T-helper 1 cell treated with Interleukin-12 subunit alpha and Interleukin-12 subunit beta and Interleukin-4 antibody, amounts not matched to agents 30 ng/mL and 1 ng/mL, for 36 hours (primary cell): Measurements from ENCODE around the gene GXYLT1. TPM values are rescaled to one million over a fixed set of nuclear protein-coding genes. Genes with fewer than 3 reads are reported as not detected.
"Not testable (repeated sequence)": the region's sequence is repeated elsewhere in the genome, so short reads cannot be mapped to it uniquely, and the experiment has no call there.

Experiments
- intact Hi-C: fragments of 100-400 bp; cut with micrococcal nuclease; formaldehyde crosslinking; loops from one replicate; pipeline ENCODE4 v1.15.1; 2024
- total RNA-seq: library from RNA; stranded (reverse); gene quantifications from 2 replicates; pipeline ENCODE4 v1.2.3, GENCODE V29; 2022

The GXYLT1 gene, protein sequence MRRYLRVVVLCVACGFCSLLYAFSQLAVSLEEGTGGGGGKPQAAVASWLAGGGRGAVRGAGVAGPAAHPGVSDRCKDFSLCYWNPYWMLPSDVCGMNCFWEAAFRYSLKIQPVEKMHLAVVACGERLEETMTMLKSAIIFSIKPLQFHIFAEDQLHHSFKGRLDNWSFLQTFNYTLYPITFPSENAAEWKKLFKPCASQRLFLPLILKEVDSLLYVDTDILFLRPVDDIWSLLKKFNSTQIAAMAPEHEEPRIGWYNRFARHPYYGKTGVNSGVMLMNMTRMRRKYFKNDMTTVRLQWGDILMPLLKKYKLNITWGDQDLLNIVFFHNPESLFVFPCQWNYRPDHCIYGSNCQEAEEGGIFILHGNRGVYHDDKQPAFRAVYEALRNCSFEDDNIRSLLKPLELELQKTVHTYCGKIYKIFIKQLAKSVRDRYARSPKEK
- 9.6 and 9.9 TPM in 2 replicates for total RNA-seq

DNA sequence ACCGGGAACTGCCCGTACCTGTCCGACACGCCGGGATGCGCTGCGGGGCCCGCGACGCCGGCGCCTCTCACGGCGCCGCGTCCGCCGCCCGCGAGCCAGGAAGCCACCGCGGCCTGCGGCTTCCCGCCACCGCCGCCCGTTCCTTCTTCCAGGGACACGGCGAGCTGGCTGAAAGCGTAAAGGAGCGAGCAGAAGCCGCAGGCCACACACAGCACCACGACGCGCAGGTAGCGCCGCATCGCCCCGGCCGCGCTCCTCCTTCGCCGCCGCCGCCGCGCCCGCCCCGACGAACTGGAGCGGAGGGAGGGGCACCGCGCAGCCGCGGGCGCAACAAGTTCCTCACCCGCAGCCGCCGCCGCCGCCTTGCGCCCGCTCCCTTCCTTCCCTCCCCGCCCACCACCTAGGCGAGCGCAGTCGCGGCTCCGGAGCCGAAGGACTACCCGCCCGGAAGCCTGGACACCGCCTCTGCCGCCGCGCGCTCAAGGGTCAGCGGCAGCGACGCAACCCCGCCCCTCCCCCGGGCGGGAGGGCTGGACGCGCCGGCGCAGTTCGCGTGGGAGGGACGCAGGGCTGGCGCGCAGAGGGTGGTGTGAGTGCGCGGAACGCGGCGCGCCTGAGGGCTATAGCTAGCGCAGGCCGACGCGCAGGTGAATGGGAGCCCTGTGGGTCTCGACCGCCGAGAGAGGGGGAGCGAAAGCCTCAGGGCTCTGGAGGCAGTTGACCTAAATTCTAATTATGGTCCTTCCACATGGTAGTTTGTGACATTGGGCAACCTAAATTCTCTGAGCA lies at the start of gene GXYLT1:
TSS of gene GXYLT1 (minus strand) at position 467 of the 789 bp plus-strand sequence. CDS start at position 239, 228 bp downstream.
- intact Hi-C loops, result loop anchor here (1.0 to 5.0 kb wide), 5 partner anchors 12 to 228 kb away; partner anchors contain the start of genes PPHLN1, YAF2 and ZCRB1

DNA sequence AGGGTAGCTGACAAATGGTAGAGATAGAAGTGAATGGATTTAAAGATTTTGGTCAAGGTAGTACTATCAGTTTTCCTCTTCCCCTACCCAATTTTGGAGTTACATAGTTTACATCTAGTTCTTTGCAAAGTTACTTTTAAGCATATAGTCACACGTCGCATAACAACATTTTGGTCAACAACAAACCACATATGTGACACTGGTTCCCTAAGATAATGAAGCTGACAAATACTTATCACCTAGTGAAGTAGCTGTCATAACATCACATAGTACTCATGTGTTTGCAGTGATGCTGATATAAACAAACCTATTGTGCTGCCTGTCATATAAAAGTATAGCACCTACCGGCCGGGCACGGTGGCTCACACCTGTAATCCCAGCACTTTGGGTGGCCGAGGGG lies 48.0 kb upstream of the GXYLT1 start:
- intact Hi-C loops, result no loop called here

DNA sequence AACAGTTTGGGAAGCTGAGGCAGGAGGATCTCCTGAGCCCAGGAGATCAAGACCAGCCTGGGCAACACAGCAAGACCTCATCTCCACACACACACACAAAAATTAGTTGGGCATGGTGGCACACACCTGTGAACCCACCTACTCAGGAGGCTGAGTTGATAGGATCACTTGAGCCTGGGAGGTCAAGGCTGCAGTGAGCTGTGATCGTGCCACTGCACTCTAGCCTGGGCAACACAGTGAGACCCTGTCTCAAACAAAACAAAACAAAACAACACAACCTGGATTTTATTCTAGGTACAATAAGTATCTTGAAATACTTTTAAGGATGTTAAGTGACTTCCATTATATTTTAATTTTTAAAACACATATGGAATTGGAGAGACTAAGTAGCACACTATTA lies 47.6 kb upstream of the GXYLT1 start:
- intact Hi-C loops, result no loop called here

DNA sequence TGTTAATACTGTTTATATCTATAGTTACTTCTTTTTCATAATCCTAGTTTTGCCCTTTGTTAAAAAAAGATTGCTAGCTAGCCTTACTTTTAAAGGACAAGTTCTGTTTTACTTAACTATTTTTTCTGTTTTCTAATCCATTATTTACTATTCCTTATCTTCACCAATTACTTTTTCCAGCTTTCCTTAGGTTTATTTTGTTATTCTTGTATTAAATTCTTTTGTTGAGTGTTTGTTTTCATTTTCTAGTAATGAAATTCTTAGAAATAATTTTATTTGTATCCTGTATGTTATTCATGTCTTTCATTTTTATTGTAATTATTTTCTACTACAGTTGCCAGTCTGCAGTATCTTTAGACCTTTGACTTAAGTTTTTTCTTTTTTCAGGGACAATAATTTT lies 45.7 kb upstream of the GXYLT1 start:
- intact Hi-C loops, result no loop called here

DNA sequence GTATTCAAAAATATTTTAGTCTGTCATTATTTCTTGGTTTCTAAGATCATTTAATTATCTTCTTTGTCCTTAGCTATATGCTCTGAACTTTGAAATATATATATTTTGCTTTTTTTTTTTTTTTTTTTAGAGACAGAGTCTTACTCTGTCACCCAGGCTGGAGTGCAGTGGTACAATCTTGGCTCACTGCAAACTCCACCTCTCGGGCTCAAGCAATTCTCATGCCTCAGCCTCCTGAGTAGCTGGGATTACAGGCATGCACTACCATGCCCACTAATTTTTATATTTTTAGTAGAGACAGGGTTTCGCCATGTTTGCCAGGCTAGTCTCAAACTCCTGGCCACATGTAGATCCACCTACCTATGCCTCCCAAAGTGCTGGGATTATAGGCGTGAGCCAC lies 43.6 kb upstream of the GXYLT1 start:
- intact Hi-C loops, result not testable (repeated sequence)

DNA sequence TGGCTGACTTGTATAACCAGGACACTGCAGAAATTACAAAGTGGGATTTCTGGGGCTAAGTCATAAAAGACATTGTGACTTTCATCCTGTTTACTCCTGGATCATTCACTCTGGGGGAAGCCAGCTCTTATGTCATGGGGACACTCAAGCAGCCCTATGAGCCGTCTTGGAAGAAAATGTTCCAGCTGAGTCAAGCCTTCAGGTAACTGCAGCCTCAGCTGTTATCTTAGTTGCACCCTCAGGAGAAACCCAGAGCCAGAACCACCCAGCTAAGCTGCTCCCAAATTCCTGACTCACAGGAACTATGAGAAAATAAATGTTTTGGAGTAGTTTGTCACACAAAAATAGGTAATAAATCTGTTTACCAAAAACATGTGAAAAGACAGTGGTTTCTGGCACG lies 43.1 kb upstream of the GXYLT1 start:
- intact Hi-C loops, result no loop called here

DNA sequence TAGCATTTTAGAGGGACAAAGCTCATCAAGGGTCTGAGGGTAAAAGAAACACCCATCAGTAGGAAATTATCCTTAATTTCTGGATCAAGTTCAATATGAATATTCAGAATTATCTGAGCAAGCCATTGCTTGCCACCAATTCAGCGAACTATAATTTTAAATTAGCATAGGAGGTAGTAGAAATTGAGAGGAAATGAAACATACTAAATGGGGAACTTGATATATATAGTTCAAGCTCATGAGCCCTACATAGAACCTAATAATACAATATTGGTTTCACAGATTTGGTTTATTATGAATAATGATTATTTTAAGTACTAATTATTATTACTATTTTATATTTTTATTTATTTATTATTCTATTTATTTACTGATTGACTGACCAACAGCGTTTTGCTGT lies 42.1 kb upstream of the GXYLT1 start:
- intact Hi-C loops, result no loop called here

DNA sequence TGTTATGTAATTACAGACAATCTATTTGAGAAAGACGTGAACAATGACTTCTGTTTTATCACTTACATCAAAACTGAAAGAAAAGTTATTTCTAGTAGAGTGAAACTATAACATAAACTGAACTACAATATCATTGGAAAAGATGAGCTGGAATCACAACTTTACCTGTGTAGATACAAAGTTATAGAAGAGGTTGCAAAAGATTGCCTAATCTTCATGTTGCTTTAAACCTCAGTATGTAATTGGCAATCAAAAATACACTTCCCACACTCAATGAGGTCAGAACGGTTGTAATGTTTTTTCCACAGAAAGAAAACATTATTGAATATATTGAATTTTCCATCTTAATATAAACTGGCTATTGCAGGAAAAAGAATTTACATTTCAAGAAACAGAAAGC lies 37.7 kb upstream of the GXYLT1 start:
- intact Hi-C loops, result no loop called here

DNA sequence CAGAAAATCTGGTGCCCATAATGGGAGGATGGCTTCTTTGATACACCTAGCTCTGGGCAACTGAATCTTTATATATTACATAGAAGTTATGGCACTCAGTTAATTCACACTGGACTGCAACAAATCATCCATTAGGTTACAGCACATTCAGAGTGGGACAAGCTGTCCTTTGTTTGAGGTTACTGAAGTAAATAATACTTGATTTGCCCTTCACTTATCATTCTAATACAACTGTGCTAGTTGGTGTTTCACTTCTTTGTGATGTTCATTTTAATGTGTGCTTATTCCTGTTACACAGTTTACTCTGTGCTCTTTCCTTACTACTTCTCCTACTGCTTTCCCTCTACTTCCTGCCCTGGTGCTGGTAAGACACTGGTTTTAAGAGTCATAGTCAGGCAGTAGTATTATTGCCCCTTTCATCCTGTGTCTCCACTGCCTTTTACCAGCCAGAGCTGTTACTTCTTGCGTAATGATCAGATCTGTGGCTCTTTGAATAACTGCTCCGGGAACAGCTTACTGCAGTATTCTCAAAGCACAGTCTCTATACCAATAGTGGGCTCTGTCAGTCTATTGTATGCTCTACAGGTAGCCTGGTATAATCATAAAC lies 36.4 kb upstream of the GXYLT1 start:
- intact Hi-C loops, result no loop called here

DNA sequence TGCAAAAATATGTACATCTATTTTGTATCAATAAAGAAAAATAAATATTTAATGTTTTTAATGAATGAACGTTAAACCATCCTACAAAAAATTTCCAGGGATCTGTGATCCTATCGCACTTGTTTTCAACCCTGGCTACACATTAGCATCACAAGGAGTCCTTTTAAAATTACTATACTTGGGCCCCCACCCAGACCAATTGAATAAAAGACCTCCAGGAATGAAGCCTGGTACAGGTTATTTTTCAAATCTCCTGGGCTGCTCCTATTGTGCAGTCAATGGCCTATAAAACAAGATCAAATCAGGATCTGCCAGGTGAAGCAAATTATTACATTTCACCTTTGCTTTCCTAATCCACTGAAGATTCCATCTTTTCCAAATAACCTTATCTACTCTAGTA lies 33.4 kb upstream of the GXYLT1 start:
- intact Hi-C loops, result no loop called here

DNA sequence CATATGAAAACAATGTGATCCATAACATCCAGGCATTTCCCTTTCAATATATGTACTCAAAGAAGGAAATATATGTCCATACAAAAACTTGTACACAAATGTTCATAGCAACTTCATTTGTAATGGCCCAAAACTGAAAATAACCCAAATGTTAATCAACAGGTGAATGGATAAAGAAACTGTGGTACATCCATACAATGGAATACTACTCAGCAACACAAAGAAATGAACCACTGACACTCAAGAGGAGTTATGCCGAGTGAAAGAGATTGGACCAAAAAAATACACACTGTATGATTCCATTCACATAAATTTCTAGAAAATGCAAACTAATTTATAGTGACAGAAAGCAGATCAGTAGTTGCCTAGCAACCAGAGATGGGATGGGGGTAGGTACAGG lies 30.3 kb upstream of the GXYLT1 start:
- intact Hi-C loops, result no loop called here

DNA sequence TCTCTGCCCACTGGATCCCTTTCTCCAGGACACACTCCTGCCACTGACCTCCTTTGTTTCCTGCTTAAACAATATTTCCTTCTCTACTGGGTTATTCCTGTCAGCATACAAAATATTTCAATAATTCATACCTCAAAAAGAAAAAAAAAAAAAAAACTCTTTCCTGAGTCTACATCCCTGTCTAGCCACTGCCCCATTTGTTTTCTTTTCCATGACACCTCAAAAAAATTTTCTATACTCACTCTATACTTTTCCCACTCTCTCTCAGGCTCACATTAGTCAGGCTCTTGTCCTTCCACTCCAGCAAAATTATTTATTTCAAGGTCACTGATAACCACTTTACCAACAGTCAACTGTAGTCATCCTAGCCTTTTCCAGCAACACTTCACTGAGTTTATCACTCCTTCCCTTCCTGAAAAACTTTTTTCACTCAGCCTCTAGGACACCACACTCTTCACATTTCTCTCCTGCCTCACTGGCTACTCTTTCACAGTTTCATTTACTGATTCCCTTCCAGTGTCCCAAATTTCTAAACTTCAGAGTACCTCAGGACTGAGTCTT lies 29.4 kb upstream of the GXYLT1 start:
- intact Hi-C loops, result no loop called here

DNA sequence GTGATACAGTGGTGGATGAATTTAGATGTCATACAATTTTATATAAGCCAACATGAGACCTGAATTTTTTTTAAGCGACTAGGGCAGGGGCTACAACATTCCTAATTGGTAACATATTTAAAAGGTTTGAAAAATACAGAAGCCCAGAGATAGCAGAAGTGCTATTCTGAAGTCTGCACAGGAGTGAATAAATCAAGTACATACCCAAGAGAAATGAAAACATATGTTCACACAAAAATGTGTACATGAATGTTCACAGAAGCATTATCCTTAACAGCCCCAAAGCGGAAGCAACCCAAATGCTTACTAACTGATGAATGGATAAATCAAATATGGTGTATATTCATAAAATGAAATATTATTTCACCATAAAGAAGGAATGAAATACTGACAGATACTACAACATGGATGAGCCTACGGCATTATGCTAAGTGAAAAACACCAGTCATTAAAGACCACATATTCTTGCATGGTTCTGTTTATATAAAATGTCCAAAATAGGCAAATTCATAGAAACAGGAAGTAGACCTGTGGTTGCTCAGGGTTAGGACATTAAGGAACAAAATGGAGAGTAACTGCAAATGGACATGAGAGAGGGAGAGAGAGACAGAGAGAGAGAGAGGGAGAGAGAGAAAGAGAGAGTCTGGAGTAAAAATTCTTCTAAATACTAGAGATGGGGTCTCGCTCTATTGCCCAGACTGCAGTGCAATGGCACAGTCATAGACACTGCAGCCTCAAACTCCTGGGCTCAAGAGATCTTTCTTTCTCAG lies 28.0 kb upstream of the GXYLT1 start:
- intact Hi-C loops, result no loop called here

DNA sequence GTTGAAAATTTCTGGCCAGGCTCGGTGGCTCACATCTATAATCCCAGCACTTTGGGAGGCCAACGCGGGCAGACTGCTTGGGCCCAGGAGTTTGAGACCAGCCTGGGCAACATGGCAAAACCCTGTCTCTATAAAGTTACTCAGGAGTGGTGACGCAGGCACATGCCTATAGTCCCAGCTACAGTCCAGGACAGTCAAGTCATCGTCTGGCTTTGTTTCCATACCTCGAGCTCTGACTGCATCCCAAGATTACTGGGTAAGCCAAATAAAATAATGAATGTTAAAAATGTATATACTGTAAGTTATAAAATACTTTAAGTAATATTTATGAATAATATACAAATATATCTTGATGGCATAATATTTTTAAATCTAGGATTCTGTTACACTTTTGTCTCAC lies 23.0 kb upstream of the GXYLT1 start:
- intact Hi-C loops, result no loop called here

DNA sequence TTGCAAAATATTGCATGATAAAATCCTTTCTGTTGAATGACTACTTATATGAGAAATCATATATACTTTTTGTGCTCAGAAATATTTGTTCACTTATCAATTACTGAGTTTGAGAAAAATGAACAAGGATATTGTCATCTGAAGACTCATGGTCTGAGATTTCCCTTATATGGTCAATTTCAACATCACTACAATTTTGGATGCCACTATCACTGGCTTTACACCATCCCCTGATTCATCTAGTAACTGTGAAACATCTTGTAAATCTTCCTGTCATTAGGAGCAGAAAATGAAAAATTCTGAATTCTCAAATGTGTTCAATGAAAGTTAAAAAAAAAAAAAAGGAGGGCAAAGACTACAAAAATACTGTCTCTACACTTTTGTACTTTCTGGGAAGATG lies 21.8 kb upstream of the GXYLT1 start:
- intact Hi-C loops, result no loop called here

DNA sequence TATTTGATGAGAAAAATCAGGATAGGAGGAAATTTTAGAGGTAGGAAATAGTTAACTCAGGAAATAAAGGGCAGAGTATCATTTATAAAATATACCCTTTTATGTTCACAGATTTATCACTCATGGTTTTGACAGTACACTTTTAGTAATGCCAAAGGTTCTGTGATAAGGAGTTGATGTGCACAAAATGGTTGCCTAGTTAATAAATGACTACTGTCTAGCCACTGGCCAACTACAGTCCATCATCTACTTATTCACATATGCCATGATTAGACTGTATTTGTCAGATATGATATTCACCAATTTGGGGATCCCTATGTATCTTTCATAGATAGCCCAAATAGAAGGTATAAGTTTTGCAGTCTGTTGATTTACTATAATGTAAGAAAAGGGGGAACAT lies 19.2 kb upstream of the GXYLT1 start:
- intact Hi-C loops, result no loop called here

DNA sequence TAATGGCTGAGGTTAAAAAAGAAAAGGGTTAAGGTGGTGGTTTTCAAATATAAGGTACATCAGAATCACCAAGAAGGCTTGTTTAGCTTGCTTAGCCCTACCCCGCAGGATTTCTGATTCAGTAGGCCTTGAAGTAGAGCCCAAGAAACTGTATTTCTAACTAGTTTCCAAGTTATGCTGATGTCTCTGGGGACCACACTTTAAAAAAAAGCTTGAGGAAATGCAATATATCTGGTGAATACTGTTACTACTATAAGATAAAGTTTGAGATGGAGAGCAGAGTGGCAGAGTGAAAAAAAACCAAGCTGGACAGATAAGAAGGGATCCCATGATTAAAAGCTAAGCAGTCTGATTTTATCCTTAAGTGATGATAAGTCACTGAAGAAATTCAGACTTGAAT lies 18.3 kb upstream of the GXYLT1 start:
- intact Hi-C loops, result no loop called here

DNA sequence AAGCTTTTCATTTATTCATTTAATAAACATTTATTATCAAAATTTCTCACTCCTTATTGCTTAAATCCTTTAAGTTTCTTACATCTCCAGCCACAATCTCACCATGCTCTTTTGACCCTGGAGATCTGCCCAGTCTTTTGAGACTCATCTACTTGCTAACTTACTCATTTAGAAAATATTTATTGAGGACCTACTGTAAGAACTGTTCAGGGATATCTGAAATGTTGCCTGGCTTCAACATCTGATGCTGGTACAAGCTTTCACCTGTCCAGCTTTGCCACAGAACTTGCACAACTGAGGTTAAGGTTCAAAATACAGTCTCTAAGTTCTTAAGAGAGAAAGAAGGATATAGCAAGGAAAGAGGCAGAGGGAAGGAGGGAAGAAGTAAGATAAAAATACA lies 17.5 kb upstream of the GXYLT1 start:
- intact Hi-C loops, result no loop called here

DNA sequence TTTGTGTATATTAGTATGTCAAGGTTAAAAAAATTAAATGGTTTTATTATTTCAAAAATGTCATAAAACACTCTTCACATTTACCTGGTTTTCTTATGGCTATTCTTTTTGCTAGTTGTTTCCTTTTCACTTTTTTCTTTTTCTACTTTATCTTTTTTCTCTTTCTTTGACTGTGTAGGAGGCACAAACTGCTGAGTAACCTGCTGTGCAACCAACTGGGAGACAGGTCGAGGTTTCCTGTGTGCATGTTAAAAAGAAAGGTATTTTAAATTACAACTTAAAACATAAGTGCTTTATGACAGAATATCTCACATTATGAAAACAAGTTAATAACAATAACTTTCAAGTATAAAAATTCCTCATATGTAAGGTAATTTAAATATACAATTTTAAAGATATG lies 16.9 kb upstream of the GXYLT1 start:
- intact Hi-C loops, result no loop called here

DNA sequence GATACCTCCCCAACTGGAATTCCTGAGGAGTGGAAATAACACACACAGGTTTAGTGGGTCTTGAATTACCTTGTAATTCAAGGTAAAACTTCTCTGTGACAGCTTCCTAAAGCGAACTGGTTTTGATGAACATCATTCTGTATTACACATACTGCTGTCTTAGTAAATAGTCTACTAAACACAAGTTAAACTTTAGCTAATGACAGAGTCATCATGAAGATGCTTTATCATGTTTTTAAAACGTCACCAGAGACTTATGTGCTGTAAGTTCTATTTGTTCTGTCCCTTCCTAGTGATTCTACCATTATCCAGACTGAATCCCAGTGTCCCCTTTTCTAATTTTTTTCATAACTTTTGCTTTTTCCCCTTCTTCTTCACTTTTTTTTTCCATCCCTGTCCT lies 11.6 kb upstream of the GXYLT1 start:
- intact Hi-C loops, result loop anchor here (1.0 kb wide), 1 partner anchor 11 kb away; no protein-coding TSS in a partner anchor
